H1 (cell line): ENCODE results near the gene IFNAR2. TPM values are rescaled to one million over a fixed set of nuclear protein-coding genes. Genes with fewer than 3 reads are reported as not detected.

Experiments used
- HDAC6 ChIP-seq: IDR thresholded peaks from one replicate; pipeline ENCODE4 v1.7.1; 2012; ENCODE audit warnings: low read depth, mild to moderate bottlenecking, inconsistent platforms, low read length, moderate library complexity
- RXRA ChIP-seq: IDR thresholded peaks from 2 replicates; pipeline ENCODE4 v1.6.1; 2011; ENCODE audit warnings: low read depth, mild to moderate bottlenecking, low read length, moderate library complexity; ENCODE audit not compliant: insufficient read depth
- TBP ChIP-seq: IDR thresholded peaks from 2 replicates; pipeline ENCODE4 v1.6.1; 2011; ENCODE audit warnings: low read depth, low read length, improper control_type of control experiment
- polyA plus RNA-seq, 7 experiments: library from polyadenylated mRNA; depleted of rRNA in 3 of 7; stranded (reverse) in 5 of 7; unstranded in 2 of 7; fragments of >200 nt in 5 of 7; fragments of 200-250 nt in 2 of 7; gene quantifications; 1 replicate in 5 of 7; 2 replicates in 1 of 7; 4 replicates in 1 of 7; pipeline versions ENCODE4 v1.2.1 to v1.2.3, GENCODE V29; 2011 to 2013; ENCODE audit warnings: missing spikeins in 2 of 7, mixed read lengths in 2 of 7
- total RNA-seq: library from RNA; stranded (reverse); fragmentation: NEBNext Ultra II Directional; extraction: Animal tissue kit (Norgen Biotek cat#: 25700); gene quantifications from 2 replicates; pipeline ENCODE4 v1.2.1, GENCODE V29; 2021
- TF ChIP-seq, protein P1 (sequence below): fragments of 300-600 bp; sonication (generic); IDR thresholded peaks from 2 replicates; pipeline ENCODE4 v1.7.1; 2012; ENCODE audit warnings: low read length, moderate library complexity, mild to moderate bottlenecking, inconsistent platforms; ENCODE audit not compliant: insufficient replicate concordance

Gene IFNAR2
- total and polyA plus RNA-seq, 2 of the 8 experiments (the other 6 are each of a cell fraction or from before 2014, with no cell fraction given): 12.2 to 16.1 TPM

DNA sequence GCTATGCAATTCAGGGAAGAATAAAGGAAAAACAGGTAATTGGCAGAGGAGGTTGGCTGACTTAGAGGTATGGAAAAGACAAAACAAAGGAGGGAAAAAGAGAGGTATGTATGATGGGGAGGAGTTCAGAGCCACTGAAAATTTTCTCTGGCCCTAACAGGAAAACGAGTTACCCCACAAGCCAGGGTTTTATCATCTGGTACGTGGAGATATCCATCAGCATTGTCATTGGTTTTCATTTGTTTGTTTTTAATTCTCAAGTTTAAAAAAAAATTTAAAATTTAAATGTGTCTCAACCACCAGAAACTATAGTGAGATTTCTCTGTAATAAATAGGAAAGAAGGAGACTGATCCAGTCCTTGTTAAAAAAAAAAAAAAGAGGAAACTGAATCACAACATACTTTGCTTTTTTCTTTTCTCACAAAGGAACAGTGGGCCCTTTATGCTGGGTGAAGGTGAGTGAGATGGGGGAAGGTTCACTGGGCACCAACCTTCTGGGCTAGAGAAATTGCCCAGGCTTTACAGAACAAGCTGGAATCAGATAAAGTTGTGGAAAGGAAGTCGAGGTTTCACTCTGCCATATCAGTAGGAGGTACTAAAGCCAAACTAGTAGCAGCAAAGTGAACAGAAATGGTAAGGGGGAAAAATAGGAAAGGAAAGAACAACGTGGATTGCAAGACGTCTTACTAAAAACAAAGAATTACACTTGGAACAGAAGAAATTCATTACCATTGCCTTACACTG lies 2.7 kb downstream of the IFNAR2 start (continued):
- TF ChIP-seq, protein P1, sequence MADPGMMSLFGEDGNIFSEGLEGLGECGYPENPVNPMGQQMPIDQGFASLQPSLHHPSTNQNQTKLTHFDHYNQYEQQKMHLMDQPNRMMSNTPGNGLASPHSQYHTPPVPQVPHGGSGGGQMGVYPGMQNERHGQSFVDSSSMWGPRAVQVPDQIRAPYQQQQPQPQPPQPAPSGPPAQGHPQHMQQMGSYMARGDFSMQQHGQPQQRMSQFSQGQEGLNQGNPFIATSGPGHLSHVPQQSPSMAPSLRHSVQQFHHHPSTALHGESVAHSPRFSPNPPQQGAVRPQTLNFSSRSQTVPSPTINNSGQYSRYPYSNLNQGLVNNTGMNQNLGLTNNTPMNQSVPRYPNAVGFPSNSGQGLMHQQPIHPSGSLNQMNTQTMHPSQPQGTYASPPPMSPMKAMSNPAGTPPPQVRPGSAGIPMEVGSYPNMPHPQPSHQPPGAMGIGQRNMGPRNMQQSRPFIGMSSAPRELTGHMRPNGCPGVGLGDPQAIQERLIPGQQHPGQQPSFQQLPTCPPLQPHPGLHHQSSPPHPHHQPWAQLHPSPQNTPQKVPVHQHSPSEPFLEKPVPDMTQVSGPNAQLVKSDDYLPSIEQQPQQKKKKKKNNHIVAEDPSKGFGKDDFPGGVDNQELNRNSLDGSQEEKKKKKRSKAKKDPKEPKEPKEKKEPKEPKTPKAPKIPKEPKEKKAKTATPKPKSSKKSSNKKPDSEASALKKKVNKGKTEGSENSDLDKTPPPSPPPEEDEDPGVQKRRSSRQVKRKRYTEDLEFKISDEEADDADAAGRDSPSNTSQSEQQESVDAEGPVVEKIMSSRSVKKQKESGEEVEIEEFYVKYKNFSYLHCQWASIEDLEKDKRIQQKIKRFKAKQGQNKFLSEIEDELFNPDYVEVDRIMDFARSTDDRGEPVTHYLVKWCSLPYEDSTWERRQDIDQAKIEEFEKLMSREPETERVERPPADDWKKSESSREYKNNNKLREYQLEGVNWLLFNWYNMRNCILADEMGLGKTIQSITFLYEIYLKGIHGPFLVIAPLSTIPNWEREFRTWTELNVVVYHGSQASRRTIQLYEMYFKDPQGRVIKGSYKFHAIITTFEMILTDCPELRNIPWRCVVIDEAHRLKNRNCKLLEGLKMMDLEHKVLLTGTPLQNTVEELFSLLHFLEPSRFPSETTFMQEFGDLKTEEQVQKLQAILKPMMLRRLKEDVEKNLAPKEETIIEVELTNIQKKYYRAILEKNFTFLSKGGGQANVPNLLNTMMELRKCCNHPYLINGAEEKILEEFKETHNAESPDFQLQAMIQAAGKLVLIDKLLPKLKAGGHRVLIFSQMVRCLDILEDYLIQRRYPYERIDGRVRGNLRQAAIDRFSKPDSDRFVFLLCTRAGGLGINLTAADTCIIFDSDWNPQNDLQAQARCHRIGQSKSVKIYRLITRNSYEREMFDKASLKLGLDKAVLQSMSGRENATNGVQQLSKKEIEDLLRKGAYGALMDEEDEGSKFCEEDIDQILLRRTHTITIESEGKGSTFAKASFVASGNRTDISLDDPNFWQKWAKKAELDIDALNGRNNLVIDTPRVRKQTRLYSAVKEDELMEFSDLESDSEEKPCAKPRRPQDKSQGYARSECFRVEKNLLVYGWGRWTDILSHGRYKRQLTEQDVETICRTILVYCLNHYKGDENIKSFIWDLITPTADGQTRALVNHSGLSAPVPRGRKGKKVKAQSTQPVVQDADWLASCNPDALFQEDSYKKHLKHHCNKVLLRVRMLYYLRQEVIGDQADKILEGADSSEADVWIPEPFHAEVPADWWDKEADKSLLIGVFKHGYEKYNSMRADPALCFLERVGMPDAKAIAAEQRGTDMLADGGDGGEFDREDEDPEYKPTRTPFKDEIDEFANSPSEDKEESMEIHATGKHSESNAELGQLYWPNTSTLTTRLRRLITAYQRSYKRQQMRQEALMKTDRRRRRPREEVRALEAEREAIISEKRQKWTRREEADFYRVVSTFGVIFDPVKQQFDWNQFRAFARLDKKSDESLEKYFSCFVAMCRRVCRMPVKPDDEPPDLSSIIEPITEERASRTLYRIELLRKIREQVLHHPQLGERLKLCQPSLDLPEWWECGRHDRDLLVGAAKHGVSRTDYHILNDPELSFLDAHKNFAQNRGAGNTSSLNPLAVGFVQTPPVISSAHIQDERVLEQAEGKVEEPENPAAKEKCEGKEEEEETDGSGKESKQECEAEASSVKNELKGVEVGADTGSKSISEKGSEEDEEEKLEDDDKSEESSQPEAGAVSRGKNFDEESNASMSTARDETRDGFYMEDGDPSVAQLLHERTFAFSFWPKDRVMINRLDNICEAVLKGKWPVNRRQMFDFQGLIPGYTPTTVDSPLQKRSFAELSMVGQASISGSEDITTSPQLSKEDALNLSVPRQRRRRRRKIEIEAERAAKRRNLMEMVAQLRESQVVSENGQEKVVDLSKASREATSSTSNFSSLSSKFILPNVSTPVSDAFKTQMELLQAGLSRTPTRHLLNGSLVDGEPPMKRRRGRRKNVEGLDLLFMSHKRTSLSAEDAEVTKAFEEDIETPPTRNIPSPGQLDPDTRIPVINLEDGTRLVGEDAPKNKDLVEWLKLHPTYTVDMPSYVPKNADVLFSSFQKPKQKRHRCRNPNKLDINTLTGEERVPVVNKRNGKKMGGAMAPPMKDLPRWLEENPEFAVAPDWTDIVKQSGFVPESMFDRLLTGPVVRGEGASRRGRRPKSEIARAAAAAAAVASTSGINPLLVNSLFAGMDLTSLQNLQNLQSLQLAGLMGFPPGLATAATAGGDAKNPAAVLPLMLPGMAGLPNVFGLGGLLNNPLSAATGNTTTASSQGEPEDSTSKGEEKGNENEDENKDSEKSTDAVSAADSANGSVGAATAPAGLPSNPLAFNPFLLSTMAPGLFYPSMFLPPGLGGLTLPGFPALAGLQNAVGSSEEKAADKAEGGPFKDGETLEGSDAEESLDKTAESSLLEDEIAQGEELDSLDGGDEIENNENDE: no peak
- no peak for TF ChIP-seq RXRA
- no peak for TF ChIP-seq TBP
- no peak for TF ChIP-seq HDAC6
